BE2C (cell line): ENCODE results near the gene C1GALT1C1L.
"Not testable (repeated sequence)": the region's sequence is repeated elsewhere in the genome, so short reads cannot be mapped to it uniquely, and the experiment has no call there.

Source experiments
- DNase-seq: peaks from one replicate; pipeline ENCODE4 v3.0.0-alpha.2; 2020
- H3K27me3 ChIP-seq: fragments of 250-450 bp; sonication (Bioruptor Pico); 2 replicates; pipeline ENCODE4 v1.5.1; 2020; ENCODE audit warnings: mild to moderate bottlenecking
- H3K36me3 ChIP-seq: fragments of 250-450 bp; sonication (Bioruptor Pico); 2 replicates; pipeline ENCODE4 v1.5.1; 2020; ENCODE audit warnings: mild to moderate bottlenecking
- H3K4me1 ChIP-seq: fragments of 250-450 bp; sonication (Bioruptor Pico); 2 replicates; pipeline ENCODE4 v1.5.1; 2020
- H3K4me3 ChIP-seq: 2 replicates; pipeline ENCODE4 v1.5.1; 2011; ENCODE audit warnings: low read depth, low read length
- H3K9me3 ChIP-seq: fragments of 250-450 bp; sonication (Bioruptor Pico); 2 replicates; pipeline ENCODE4 v1.5.1; 2020
- CTCF ChIP-seq: IDR thresholded peaks from 2 replicates; pipeline ENCODE4 v1.5.1; 2012; ENCODE audit warnings: mild to moderate bottlenecking, low read depth, low read length

Gene C1GALT1C1L

GRCh38 chr2:43637030-43637803, 39.0 kb downstream of the C1GALT1C1L start, which contains the start of gene PLEKHH2:
TSS of gene PLEKHH2 (plus strand) at chr2:43637260. CDS start at chr2:43644674, 7,414 bp downstream.
- Histone ChIP-seq H3K4me1 (no peaks in the 10 kb centered on the region), H3K36me3 (no peaks in the 10 kb centered on the region), H3K9me3 (no peaks in the 10 kb centered on the region), H3K4me3 (peak within 1 kb of the TSS; percentile 63), H3K27me3 (peaks cover 27% of the 10 kb centered on the region)
- no peak for TF ChIP-seq CTCF
- DNase-seq: peak; percentile 92

GRCh38 chr2:43636621-43637020, 39.6 kb downstream of the C1GALT1C1L start:
- Histone ChIP-seq H3K9me3 (no peaks in the 10 kb centered on the region), H3K27me3 (peaks cover 27% of the 10 kb centered on the region), H3K4me3 (peak overlapping the region; percentile 63), H3K4me1 (no peaks in the 10 kb centered on the region), H3K36me3 (no peaks in the 10 kb centered on the region)
- TF ChIP-seq CTCF: no peak
- no peak for DNase-seq

- not testable (repeated sequence) for H3K36me3 ChIP-seq, H3K4me1 ChIP-seq, DNase-seq, H3K4me3 ChIP-seq, H3K9me3 ChIP-seq
- peaks cover 27% of the 10 kb centered on the region for H3K27me3 ChIP-seq
Observed at GRCh38 chr2:43636153-43636552, 40.1 kb downstream of the C1GALT1C1L start.

GRCh38 chr2:43634604-43635306, 41.5 kb downstream of the C1GALT1C1L start:
- Histone ChIP-seq H3K4me3 (no peak overlapping the region), H3K9me3 (no peaks in the 10 kb centered on the region), H3K4me1 (no peaks in the 10 kb centered on the region), H3K27me3 (peaks cover 27% of the 10 kb centered on the region), H3K36me3 (no peaks in the 10 kb centered on the region)
- DNase-seq: no peak
- no peak for TF ChIP-seq CTCF

- TF ChIP-seq CTCF: no peak
- DNase-seq: no peak
- peaks cover 18% of the 10 kb centered on the region for H3K27me3 ChIP-seq
- no peaks in the 10 kb centered on the region for H3K9me3 ChIP-seq
- H3K4me3 ChIP-seq: no peak overlapping the region
- H3K36me3 ChIP-seq: no peaks in the 10 kb centered on the region
- H3K4me1 ChIP-seq: no peaks in the 10 kb centered on the region
Observed at GRCh38 chr2:43631618-43632317, 44.5 kb downstream of the C1GALT1C1L start.
